K562 (cell line): ENCODE data around the gene MLX. TPM values are rescaled to one million over a fixed set of nuclear protein-coding genes. Genes with fewer than 3 reads are reported as not detected.
A peak's percentile ranks its signal among the peaks of the same experiment; 100 is the strongest.

Experiments
- ARNT ChIP-seq, 2 experiments: fragments of 450-650 bp; IDR thresholded peaks; 2 replicates each; pipeline ENCODE4 v1.6.1; 2016; ENCODE audit warnings: mild to moderate bottlenecking in 1 of 2
- ATF2 ChIP-seq: sonication (generic); formaldehyde crosslinking; IDR thresholded peaks from 2 replicates; pipeline ENCODE4 v1.8.1; 2022; ENCODE audit warnings: missing genetic modification reagents
- EZH2 ChIP-seq: IDR thresholded peaks from 2 replicates; pipeline ENCODE4 v1.6.1; 2012; ENCODE audit warnings: low read depth, mild to moderate bottlenecking, inconsistent platforms, low read length, borderline replicate concordance
- HNRNPH1 ChIP-seq: fragments of 200-400 bp; formaldehyde crosslinking; optimal IDR thresholded peaks from 2 replicates; pipeline ENCODE3; 2017; ENCODE audit warnings: low read depth, mild to moderate bottlenecking, low read length, moderate library complexity
- HSF4 ChIP-seq: fragments of 250-450 bp; sonication (Bioruptor Pico); IDR thresholded peaks from 2 replicates; pipeline ENCODE4 v2.1.2; 2022; ENCODE audit warnings: mild to moderate bottlenecking, moderate library complexity, borderline replicate concordance
- KAT2B ChIP-seq: IDR thresholded peaks from one replicate; pipeline ENCODE4 v1.6.1; 2012; ENCODE audit warnings: low read depth, mild to moderate bottlenecking, control low read depth, inconsistent platforms, low read length, moderate library complexity
- RBM39 ChIP-seq: fragments of 200-400 bp; formaldehyde crosslinking; optimal IDR thresholded peaks from 2 replicates; pipeline ENCODE3; 2018; ENCODE audit warnings: low read depth, low read length
- SIN3B ChIP-seq: fragments of 450-650 bp; IDR thresholded peaks from 2 replicates; pipeline ENCODE4 v1.6.1; 2017; ENCODE audit warnings: low read depth, mild to moderate bottlenecking, moderate library complexity
- TCF3 ChIP-seq: sonication (generic); formaldehyde crosslinking; IDR thresholded peaks from 2 replicates; pipeline ENCODE4 v1.4.0; 2020; ENCODE audit warnings: mild to moderate bottlenecking, missing genetic modification reagents
- TSC22D4 ChIP-seq: fragments of 450-650 bp; IDR thresholded peaks from 2 replicates; pipeline ENCODE4 v1.6.1; 2016; ENCODE audit warnings: missing genetic modification characterization, missing biosample characterization, control low read depth
- ZBTB1 ChIP-seq: sonication (generic); formaldehyde crosslinking; IDR thresholded peaks from 2 replicates; pipeline ENCODE4 v1.8.1; 2023; ENCODE audit warnings: missing genetic modification reagents, low read depth, mild to moderate bottlenecking, borderline replicate concordance
- ZNF175 ChIP-seq: fragments of 200-800 bp; sonication (Bioruptor generic); IDR thresholded peaks from 2 replicates; pipeline ENCODE4 v1.6.1; 2016; ENCODE audit warnings: low read depth, mild to moderate bottlenecking, missing genetic modification characterization, missing compliant biosample characterization
- ZNF24 ChIP-seq: fragments of 450-650 bp; IDR thresholded peaks from 2 replicates; pipeline ENCODE4 v1.6.1; 2016
- ZNF280A ChIP-seq: fragments of 450-650 bp; IDR thresholded peaks from 2 replicates; pipeline ENCODE4 v1.6.1; 2018; ENCODE audit warnings: mild to moderate bottlenecking, low read depth; ENCODE audit not compliant: partially characterized antibody
- ZNF668 ChIP-seq: fragments of 250-450 bp; sonication (Bioruptor Pico); IDR thresholded peaks from 2 replicates; pipeline ENCODE4 v1.8.0; 2022; ENCODE audit warnings: mild to moderate bottlenecking, inconsistent platforms
- ZSCAN32 ChIP-seq: fragments of 450-650 bp; formaldehyde crosslinking; IDR thresholded peaks from 2 replicates; pipeline ENCODE4 v1.4.0; 2020; ENCODE audit warnings: mild to moderate bottlenecking, moderate library complexity
- polyA plus RNA-seq, 8 experiments: library from polyadenylated mRNA; depleted of rRNA in 4 of 8; stranded (reverse) in 5 of 8; unstranded in 3 of 8; fragments of >200 nt; fragmentation: Nextera tagmentation in 2 of 8; fragmentation: Illumina TruSeq in 1 of 8; extraction: Ambion mirVana in 2 of 8; extraction: Trizol in 1 of 8; gene quantifications; 2 replicates each; pipeline versions ENCODE4 v1.2.1 to v1.2.3, GENCODE V29; 2011 to 2014; ENCODE audit warnings: inconsistent platforms in 1 of 8, missing spikeins in 1 of 8
- total RNA-seq, 7 experiments: library from RNA; depleted of rRNA in 6 of 7; stranded (reverse); fragments of >200 nt in 6 of 7; fragmentation: Illumina TruSeq in 2 of 7; extraction: Trizol in 2 of 7; gene quantifications; 2 replicates each; pipeline versions ENCODE4 v1.2.1 to v1.2.3, GENCODE V29; 2011 to 2021; ENCODE audit warnings: low replicate concordance in 1 of 7
- TF ChIP-seq, protein P1 (sequence below): fragments of 450-650 bp; IDR thresholded peaks from one replicate; pipeline ENCODE4 v1.6.1; 2018; ENCODE audit warnings: mild to moderate bottlenecking, moderate library complexity; ENCODE audit not compliant: partially characterized antibody
- TF ChIP-seq, protein P2 (sequence below): fragments of 450-650 bp; IDR thresholded peaks from 2 replicates; pipeline ENCODE4 v1.6.1; 2017; ENCODE audit warnings: antibody characterized with exemption
- TF ChIP-seq, protein P3 (sequence below): sonication (generic); formaldehyde crosslinking; IDR thresholded peaks from 2 replicates; pipeline ENCODE4 v1.8.0; 2022; ENCODE audit warnings: missing genetic modification reagents, mild to moderate bottlenecking, borderline replicate concordance
- TF ChIP-seq, protein P4 (sequence below): fragments of 250-450 bp; sonication (Bioruptor Pico); IDR thresholded peaks from 2 replicates; pipeline ENCODE4 v1.8.0; 2022; ENCODE audit warnings: moderate library complexity, mild to moderate bottlenecking, inconsistent platforms

The MLX gene
- total and polyA plus RNA-seq, 9 of the 15 experiments (the other 6 are each of a cell fraction or from before 2014, with no cell fraction given), result 42.9 to 100 (median 58.9) TPM

- TF ChIP-seq, protein P1, sequence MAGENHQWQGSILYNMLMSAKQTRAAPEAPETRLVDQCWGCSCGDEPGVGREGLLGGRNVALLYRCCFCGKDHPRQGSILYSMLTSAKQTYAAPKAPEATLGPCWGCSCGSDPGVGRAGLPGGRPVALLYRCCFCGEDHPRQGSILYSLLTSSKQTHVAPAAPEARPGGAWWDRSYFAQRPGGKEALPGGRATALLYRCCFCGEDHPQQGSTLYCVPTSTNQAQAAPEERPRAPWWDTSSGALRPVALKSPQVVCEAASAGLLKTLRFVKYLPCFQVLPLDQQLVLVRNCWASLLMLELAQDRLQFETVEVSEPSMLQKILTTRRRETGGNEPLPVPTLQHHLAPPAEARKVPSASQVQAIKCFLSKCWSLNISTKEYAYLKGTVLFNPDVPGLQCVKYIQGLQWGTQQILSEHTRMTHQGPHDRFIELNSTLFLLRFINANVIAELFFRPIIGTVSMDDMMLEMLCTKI, result no peak
- TF ChIP-seq HSF4 (CRISPR knock-in tag), result no peak
- TF ChIP-seq SIN3B, result peak; percentile 92
- TF ChIP-seq ZSCAN32 (CRISPR knock-in tag), result no peak
- no peak for TF ChIP-seq TSC22D4
- TF ChIP-seq KAT2B, result no peak
- TF ChIP-seq ATF2 (CRISPR knock-in tag), result no peak
- TF ChIP-seq, protein P2, sequence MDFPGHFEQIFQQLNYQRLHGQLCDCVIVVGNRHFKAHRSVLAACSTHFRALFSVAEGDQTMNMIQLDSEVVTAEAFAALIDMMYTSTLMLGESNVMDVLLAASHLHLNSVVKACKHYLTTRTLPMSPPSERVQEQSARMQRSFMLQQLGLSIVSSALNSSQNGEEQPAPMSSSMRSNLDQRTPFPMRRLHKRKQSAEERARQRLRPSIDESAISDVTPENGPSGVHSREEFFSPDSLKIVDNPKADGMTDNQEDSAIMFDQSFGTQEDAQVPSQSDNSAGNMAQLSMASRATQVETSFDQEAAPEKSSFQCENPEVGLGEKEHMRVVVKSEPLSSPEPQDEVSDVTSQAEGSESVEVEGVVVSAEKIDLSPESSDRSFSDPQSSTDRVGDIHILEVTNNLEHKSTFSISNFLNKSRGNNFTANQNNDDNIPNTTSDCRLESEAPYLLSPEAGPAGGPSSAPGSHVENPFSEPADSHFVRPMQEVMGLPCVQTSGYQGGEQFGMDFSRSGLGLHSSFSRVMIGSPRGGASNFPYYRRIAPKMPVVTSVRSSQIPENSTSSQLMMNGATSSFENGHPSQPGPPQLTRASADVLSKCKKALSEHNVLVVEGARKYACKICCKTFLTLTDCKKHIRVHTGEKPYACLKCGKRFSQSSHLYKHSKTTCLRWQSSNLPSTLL, result no peak
- TF ChIP-seq ZBTB1 (CRISPR knock-in tag), result no peak
- TF ChIP-seq ZNF175 (CRISPR knock-in tag), result no peak
- TF ChIP-seq, protein P3, sequence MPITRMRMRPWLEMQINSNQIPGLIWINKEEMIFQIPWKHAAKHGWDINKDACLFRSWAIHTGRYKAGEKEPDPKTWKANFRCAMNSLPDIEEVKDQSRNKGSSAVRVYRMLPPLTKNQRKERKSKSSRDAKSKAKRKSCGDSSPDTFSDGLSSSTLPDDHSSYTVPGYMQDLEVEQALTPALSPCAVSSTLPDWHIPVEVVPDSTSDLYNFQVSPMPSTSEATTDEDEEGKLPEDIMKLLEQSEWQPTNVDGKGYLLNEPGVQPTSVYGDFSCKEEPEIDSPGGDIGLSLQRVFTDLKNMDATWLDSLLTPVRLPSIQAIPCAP (CRISPR knock-in tag), result no peak
- no peak for TF ChIP-seq ZNF668 (CRISPR knock-in tag)
- TF ChIP-seq HNRNPH1, result no peak
- TF ChIP-seq ARNT (IDR thresholded peaks at IDR 0.05), result no peak
- no peak for TF ChIP-seq ZNF24
- no peak for TF ChIP-seq ZNF280A
- no peak for TF ChIP-seq EZH2
- TF ChIP-seq RBM39, result no peak
- no peak for TF ChIP-seq TCF3 (CRISPR knock-in tag)
- TF ChIP-seq, protein P4, sequence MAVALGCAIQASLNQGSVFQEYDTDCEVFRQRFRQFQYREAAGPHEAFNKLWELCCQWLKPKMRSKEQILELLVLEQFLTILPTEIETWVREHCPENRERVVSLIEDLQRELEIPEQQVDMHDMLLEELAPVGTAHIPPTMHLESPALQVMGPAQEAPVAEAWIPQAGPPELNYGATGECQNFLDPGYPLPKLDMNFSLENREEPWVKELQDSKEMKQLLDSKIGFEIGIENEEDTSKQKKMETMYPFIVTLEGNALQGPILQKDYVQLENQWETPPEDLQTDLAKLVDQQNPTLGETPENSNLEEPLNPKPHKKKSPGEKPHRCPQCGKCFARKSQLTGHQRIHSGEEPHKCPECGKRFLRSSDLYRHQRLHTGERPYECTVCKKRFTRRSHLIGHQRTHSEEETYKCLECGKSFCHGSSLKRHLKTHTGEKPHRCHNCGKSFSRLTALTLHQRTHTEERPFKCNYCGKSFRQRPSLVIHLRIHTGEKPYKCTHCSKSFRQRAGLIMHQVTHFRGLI (CRISPR knock-in tag), result no peak
These were observed 5.0 kb upstream of the MLX start, which contains the start of gene COASY (continued) for GRCh38 chr17:42561897-42562387.
